HG02970 (cell line): ENCODE results near the gene DRC7.

ENCODE experiments used
- ATAC-seq: cut with Tn5 transposase; IDR thresholded peaks from one replicate; pipeline ENCODE4 v1.9.1; 2021; ENCODE audit warnings: mild to moderate bottlenecking, moderate library complexity, moderate number of reproducible peaks; ENCODE audit not compliant: unreplicated experiment, low FRiP score

DRC7 gene

DNA sequence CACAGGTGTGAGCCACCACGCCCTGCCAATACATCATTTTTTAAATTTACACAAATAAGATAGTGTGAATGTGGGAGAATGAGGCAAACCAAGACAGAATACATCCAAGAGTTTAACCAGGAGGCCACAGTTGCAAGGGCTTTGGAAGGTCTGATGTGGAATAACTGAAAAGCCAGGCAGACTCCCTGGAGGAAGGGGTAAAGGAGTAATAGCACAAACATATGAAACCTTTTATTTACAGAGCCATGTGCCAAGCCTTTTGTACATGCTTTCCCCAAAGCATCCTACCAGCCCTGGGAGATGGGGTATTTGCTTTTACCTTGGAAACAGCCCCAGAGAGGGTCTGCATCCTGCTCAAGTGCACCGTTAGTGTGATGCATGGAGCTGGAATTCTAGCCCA is 21.8 kb upstream of the DRC7 start:
- no peak for ATAC-seq

DNA sequence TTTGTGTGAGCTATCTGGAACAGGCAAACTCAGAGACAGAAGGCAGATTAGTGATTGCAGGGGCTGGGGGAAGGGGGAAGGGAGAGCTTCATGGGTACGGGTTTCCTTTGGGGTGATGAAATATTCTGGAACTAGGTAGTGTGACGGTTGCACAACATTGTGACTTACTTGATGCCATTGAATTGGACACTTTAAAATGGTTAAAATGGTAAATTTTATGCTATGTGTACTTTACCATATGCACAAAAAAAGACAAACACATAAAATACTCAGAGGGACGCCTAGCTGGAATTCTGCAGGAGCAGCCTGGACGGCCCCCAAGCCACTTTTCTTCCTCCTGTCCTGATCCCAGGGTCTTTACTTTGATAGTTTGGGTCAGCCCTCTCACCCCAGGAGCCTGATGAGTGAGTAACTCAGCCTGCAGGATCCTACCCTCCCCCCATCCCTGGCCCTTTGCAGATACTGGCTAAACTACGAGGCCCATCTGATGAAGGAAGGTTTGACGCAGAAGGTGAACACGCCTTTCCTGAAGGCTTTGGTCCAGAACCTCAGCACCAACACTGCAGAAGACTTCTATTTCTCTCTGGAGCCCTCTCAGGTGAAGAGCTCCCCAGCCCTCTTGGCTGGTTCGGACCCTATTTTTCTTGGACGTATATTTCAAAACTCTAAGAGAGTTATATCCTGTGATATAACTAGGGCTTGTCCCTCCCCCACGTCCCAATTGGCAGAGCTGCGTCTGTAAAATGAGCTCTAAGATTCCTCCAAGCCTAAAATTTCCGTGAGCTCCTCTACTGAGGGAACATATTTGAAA is 18.7 kb upstream of the DRC7 start:
- ATAC-seq: no peak

DNA sequence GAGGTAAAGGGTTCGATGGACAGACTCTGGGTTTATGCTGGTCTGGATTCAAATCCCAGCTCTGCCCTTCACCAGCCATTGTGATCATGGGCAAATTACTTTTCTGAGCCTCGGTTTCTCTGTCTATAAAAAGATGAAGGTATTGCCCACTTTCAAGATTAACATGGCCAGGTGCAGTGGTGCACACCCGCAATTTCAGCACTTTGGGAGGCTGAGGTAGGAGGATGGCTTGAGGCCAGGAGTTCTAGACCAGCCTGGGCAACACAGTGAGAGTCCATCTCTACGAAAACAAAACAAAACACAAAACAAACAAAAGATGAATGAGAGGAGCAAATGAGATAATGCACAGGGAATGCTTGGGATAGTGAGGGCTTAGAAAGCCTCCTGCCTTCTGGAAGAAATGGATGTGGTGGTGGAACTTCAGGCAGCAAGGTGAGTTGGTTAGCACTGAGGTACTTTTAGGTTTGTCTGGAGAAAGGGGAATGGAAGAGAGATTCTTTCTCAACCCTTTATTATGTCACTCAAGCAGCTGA is 18.0 kb upstream of the DRC7 start:
- no peak for ATAC-seq

DNA sequence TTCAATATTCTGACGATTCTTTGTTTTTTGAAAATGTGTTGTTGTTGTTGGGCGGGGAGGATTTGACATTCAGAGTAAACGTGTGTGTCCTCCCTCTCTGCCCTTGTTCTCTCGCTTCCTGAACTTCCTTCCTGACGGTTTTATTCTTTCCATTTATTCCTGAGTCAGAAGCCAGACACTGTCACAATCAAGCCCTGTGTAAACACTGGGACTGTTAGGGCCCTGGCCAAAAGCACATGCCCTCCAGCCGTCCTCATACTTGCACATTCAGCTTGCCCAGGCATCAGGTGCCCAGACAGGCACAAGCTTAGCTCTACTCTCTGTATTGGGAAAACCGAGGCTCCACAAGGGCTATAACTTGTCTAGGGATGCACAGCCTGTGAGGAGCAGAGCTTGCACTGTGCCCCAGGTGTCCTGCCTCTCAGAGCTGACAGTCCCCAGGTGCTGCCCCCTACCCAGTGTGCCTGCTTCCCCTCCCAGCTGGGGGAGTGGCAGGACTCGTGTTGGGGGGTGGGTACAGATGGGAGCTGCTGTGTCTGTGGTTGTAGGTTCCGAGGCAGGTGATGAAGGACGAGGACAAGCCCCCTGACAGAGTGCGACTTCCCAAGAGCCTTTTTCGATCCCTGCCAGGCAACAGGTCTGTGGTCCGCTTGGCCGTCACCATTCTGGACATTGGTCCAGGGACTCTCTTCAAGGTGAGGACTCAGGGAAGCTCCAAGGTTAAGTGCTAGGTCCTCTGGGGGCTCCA is 16.8 kb upstream of the DRC7 start:
- ATAC-seq: no peak

DNA sequence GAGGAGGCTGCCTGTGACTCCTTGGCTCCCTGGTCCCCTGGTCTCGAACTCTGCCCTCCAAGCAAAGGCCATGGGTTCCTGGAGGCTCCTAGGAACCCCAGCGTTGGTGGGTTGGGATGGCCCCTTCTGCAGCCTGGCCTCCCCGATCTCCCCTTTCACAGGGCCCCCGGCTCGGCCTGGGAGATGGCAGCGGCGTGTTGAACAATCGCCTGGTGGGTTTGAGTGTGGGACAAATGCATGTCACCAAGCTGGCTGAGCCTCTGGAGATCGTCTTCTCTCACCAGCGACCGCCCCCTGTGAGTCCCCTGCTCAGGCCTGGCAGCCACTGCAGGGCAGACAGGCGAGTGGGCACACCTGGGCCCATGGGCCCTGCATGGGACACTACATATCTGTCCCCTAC is 15.6 kb upstream of the DRC7 start:
- ATAC-seq: no peak

DNA sequence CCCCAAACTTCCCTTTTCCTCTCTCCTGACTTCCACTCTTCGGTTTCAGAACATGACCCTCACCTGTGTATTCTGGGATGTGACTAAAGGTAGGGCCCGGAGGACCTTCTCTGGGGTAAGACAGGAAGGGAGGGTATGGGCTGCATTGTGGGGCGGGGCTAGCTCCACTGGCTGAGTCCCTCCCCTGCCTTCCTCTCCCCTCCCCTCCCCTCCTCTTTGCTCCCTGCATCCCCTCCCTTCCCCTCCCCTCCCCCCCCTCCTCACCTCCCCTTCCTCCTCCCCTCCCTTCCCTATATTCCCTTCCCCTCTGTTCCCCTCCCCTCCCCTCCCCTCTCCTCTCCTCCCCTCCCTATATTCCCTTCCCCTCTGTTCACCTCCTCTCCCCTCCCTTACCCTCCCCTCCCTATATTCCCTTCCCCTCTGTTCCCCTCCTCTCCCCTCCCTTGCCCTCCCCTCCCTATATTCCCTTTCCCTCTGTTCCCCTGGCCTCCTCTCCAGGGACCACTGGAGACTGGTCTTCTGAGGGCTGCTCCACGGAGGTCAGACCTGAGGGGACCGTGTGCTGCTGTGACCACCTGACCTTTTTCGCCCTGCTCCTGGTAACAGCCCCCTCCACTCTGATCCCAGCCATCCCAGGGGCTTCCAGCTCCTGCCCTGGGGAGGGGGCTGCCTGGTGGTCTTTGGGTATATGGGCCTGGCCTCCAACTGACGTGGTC is 14.7 kb upstream of the DRC7 start:
- ATAC-seq: no peak

DNA sequence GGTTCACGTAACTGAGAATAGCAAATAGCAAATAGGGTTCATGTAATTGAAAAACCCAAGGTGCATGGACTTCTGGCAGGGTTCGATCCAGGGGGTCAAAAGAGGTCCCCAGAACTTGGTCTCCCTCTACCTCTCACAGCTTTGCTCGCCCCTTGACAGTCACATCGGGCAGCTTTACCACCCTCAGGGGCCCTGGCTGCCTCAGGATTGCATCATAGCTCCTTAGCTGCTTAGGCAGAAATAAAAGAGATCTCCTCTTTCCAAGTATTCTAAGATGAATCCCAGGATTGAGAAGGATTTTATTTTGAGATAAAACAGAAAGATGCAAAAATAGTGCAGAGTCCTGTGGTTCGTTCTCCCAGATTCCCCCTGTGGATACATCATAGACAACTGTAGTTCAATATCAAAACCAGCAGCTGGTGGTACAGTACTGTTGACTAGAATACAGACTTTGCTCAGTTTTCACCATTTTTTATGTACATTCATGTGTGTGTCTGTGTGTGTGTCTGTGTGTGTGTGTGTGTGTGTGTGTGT is 13.7 kb upstream of the DRC7 start:
- ATAC-seq: no peak

DNA sequence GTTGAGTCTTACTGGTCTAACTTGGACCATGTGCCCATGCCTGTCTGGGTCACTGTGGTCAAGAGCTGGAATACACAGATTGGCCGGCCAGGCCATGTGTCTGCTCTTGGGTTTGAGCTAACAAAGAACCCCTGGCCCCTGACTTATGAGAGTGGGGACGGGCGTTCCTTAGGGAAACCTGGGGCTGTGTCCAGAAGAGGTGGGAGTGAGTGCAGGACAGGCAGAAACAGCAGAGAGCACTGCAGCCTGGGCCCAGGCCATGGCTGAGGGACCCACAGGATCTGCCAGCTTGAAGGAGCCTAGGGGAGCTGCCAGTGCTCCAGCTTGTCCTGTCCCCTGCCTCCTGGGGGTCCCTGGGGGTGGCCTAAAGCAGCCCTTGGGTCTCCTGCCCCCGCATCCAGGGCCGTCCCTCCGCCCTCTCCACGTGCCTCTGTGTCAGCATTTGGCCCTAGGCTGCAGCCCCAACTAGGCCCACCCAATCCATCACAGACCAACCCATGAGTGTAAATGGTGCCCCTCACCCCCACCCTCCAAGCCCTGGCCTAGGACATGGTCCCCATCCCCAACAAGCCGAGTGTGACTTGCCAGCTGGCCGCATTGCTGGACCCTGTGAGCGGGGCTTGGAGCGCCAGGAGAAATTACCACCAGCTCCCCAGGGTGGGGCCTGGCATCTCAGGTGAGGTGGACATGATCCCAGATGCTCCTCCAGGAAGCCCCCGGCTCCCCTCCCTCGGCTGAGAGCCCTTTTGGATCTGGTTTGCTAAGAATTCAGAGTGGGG is 12.5 kb upstream of the DRC7 start:
- ATAC-seq: no peak

DNA sequence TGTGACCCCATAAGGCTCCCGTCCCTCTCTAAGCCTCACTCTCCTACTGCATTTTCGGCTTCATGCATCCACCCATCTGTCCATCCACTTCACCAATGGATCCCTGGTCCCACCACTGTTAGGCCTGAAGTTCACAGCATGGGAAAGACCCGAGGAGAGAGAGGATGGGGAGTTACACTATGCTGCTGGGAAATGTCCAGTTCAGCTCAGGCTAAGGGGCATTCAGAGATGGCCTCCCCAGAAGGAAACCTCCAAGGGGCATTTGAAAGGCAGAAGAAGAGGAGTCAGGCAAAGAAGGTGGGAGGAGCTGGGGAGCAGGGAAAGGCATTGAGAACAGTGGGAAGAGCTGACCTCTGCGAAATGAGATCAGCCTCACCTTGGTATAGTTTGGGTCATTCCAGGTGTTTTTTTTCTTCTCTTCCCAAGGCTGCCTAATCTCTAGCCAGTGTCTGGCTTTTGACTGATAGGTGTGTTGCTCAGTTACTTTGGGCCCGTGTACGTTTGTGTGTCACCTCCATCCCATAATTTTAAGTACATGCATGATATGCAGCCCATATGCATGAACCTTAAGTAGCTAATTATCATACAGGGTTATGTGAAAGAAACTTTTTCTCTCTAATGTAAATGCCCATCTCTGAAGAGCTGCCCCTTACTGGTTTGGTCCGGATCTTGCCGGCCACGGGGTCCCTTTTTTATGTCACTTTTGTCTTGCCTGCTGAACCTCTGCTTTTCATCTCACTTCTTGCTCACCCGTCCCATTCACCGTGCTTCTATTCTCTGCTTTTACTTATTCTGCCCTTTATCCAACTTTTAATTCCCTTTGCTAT is 11.6 kb upstream of the DRC7 start:
- ATAC-seq: no peak

DNA sequence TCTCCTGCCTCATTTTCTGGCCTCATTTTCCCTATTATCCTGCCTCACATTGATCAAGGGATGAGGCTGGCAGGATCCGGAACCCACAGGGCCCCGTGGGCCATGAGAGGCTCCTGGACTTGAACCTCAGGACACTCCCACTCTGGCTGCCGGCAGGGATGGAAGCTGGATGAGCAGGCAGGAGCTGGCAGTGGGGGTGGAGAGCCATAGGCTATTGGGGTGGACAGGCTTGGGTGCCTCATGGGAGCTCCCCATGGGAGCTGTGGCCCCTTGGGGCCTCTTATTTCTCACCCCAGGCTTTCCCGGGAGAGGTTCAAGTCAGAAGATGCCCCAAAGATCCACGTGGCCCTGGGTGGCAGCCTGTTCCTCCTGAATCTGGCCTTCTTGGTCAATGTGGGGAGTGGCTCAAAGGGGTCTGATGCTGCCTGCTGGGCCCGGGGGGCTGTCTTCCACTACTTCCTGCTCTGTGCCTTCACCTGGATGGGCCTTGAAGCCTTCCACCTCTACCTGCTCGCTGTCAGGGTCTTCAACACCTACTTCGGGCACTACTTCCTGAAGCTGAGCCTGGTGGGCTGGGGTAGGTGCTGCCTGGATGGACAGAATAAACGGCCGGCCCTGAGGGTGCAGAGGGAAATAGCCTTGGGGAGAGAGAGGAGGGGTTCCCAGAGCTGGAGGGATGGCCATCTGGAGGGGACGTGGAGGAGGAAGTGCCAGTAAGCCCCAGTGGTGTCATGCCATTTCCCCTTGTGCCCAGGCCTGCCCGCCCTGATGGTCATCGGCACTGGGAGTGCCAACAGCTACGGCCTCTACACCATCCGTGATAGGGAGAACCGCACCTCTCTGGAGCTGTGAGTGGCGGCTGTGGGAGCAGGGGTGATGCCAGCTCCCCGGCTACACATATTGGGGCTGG is 10.7 kb upstream of the DRC7 start:
- ATAC-seq: no peak

DNA sequence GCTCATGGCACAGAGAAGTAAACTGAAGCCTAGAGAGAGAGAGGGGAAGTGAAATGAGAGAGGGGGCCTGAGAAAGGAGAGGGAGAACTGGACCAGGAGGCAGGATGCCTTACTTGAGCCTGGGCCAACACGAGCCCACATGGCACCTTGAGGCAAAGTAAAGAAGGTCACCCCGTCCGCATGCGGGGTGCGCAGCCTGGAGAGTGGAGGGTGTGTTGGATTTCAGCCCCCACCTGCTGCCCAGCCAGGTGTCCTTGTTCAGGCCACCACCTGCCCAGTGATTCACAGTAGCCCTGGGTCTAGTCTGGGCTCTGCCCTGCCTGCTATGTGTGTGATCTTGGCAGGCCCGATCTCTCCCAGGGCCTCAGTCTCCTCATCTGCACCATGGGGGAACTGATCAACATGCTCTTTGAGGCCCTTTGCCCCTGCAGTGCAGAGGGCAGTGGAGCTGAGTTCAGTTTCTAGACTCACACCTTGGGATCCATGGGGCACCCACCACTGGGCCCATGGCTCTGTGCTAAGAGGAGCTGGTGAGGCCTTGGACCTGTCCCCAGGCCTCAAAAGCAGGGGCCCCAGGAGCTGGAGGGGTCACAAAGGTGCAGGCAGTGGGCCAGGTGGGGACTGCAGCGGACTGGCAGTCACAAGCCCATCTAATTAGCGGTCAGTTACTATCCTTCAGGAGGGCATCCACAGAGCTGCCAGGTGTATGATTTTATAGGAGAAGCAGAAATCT is 9.8 kb upstream of the DRC7 start:
- no peak for ATAC-seq

DNA sequence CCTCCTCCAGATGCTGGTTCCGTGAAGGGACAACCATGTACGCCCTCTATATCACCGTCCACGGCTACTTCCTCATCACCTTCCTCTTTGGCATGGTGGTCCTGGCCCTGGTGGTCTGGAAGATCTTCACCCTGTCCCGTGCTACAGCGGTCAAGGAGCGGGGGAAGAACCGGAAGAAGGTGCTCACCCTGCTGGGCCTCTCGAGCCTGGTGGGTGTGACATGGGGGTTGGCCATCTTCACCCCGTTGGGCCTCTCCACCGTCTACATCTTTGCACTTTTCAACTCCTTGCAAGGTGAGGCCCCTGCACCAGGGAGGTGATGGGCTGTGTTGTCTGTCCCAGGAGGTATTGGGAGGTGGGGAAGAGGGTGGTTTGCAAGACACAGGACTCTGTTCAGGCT is 9.0 kb upstream of the DRC7 start:
- ATAC-seq: no peak

DNA sequence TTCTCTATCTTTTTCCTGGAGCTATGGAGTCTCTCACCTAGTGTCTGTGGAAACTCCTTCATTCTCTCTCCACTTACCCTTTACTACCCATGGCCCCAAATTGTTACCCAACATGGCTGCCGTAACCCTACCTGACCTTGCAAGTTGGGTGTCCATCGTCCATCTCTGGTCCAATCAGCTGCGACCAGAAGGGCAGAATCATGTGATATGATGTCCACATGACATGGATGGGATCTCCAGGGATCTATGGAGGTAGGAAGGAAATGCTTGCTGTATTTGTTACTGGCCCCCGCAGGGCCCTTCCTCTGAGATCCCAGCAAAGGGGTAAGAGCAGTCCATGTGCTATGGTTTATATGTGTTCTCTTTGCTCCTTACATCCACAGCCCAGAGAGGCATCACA is 8.0 kb upstream of the DRC7 start:
- no peak for ATAC-seq

DNA sequence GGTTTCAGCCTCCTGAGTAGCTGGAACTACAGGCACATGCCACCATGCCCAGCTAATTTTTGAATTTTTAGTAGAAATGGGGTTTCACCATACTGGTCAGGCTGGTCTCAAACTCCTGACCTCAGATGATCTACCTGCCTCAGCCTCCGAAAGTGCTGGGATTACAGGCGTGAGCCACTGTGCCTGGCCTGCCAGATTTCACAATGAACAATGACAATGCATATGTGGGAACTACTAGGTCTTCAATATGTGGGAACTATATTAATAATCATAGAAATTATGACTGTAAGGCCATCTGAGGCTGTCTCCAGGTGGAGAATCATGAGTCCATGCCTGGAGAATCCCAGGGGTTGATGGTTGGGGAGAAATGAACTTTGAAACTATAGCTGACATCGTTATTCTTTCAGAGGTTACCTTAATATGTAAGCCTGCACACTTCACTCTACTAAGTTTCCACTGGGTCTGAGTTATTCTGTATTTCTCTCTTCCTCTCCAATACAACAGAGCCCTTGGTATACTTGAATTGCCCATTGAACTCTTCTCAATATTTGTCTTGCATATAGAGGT is 7.2 kb upstream of the DRC7 start:
- ATAC-seq: no peak

DNA sequence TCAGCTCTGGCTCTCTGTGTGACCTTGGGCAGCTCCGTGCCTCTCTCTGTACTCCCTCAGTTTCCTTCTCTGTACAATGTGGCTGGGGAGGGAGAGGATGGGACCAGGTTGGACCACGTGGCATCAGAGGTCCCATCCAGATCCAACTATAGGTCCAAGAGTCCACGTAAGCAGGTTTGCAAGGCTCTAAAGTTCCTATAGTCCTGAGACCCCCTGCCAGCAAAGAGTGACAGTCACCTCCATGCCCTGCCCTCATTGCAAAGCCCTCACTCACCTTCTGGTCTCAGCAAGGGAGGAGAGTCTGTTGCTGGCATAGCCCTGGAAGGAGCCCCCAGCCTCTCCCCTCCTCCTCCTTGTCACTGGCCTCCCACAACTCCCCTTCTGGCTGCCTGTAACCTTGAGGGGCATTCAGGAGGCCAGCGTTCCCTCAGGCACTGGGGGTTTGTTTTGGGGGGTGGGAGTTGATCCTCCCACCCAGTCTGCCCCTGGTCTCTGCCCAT is 6.1 kb upstream of the DRC7 start:
- no peak for ATAC-seq

DNA sequence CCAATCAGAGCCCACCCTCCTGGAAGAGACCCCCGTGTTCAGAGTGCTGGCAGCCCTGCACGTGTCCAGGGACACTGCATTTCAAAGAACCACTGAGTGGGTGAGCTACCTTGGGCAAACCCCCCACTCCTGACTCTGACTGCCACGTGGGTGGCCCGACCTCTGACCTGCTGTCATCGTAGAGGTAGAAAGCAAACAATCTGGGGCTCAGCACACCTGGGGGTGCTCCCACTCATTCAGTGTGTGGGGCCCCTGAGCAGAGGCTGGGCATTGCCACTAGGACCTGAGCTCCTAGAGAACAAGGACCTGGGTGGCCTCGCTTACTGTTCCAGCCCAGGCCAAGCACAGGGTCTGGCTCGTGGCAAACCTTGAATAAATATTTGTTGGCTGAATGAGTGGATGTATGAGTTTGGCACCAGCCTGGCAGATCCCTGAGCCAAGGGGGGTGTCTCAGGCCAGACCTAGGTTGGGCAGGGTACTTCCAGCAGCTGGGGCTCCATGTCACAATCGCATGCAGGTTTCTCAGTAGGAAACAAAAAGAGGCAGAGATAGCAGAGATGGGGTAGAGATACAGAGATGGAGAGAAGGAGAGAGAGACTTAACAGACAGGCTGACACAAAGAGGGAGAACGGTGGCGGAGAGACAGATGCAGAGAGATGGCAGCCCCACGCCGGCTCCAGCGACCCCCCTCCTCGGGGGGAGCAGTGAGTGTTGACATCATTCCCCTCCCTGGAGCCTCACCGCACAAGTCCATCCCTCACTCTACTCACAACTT is 5.4 kb upstream of the DRC7 start:
- no peak for ATAC-seq
